Sigmoid colon (tissue), 7 donors: ENCODE measurements around the gene MAP3K7. TPM values are rescaled to one million over a fixed set of nuclear protein-coding genes. Genes with fewer than 3 reads are reported as not detected.

Experiments used
- DNase-seq: peaks from one replicate; pipeline ENCODE4 v3.0.0-alpha.2; 2019
- H3K27ac ChIP-seq, 4 donors: fragments of 200-600 bp; sonication (generic); one replicate each; pipeline ENCODE4 v1.5.1; 2016 to 2019; ENCODE audit warnings: mild to moderate bottlenecking in 1 of 4
- H3K27me3 ChIP-seq, 3 donors: fragments of 200-600 bp; sonication (generic); one replicate each; pipeline ENCODE4 v1.5.1; 2019; ENCODE audit warnings: mild to moderate bottlenecking in 1 of 3
- H3K36me3 ChIP-seq, 4 donors: fragments of 200-600 bp; sonication (generic); one replicate each; pipeline ENCODE4 v1.5.1; 2016 to 2019
- H3K4me1 ChIP-seq, 4 donors: fragments of 200-600 bp; sonication (generic); one replicate each; pipeline ENCODE4 v1.5.1; 2017 to 2019
- H3K4me3 ChIP-seq, 4 donors: fragments of 200-600 bp; sonication (generic); one replicate each; pipeline ENCODE4 v1.5.1; 2017 to 2019; ENCODE audit warnings: mild to moderate bottlenecking in 2 of 4, moderate library complexity in 1 of 4
- H3K9me3 ChIP-seq, 4 donors: fragments of 200-600 bp in 3 of 4; sonication (generic) in 3 of 4; one replicate each; pipeline versions ENCODE4 v1.5.1 to v1.6.1; 2013 to 2019
- EP300 ChIP-seq, 4 donors: sonication (generic); formaldehyde crosslinking; IDR thresholded peaks; one replicate each; pipeline ENCODE4 v1.6.1; 2017; ENCODE audit warnings: antibody characterized with exemption in 4 of 4
- POLR2A ChIP-seq, 2 donors: fragments of 450-650 bp; IDR thresholded peaks; one replicate each; pipeline ENCODE4 v1.6.1; 2016; ENCODE audit warnings: antibody characterized with exemption in 2 of 2, mild to moderate bottlenecking in 2 of 2, moderate library complexity in 2 of 2
- POLR2AphosphoS5 ChIP-seq, 4 donors: sonication (generic); formaldehyde crosslinking; IDR thresholded peaks; one replicate each; pipeline ENCODE4 v1.6.1; 2017; ENCODE audit warnings: antibody characterized with exemption in 4 of 4
- WGBS, 2 donors: extraction: QIAGEN DNeasy Blood & Tissue Kit; methylation state at CpG; one replicate each; pipeline ENCODE4 v1.1.7; 2013; 5-methylcytosine and 5-hydroxymethylcytosine counted together
- intact Hi-C: fragments of 100-400 bp; cut with DNase I; formaldehyde crosslinking; loops from one replicate; pipeline ENCODE4 v1.15.1; 2023
- polyA plus RNA-seq, 3 donors: library from polyadenylated mRNA; stranded (reverse); fragments of 200-250 nt; gene quantifications; one replicate each; pipeline ENCODE4 v1.2.3, GENCODE V29; 2013
- total RNA-seq, 4 donors: library from RNA; depleted of rRNA; stranded (reverse); fragments of >200 nt; gene quantifications; one replicate each; pipeline ENCODE4 v1.1.0, GENCODE V29; 2016
- TF ChIP-seq, protein P1 (sequence below), 4 experiments: fragments of 450-650 bp in 3 of 4; fragments of 200-600 bp in 1 of 4; IDR thresholded peaks; one replicate each; pipeline ENCODE4 v1.5.1; 2016 to 2019; ENCODE audit warnings: antibody characterized with exemption in 4 of 4, mild to moderate bottlenecking in 3 of 4, moderate library complexity in 2 of 4
- donor health status: healthy with polysubstance abuse.
- donor health status: Bipolar disorder and iron deficiency.
- donor health status: healthy.

The MAP3K7 gene
- total and polyA plus RNA-seq, 7 donors: 7.9 to 25.3 (median 21.2) TPM

DNA sequence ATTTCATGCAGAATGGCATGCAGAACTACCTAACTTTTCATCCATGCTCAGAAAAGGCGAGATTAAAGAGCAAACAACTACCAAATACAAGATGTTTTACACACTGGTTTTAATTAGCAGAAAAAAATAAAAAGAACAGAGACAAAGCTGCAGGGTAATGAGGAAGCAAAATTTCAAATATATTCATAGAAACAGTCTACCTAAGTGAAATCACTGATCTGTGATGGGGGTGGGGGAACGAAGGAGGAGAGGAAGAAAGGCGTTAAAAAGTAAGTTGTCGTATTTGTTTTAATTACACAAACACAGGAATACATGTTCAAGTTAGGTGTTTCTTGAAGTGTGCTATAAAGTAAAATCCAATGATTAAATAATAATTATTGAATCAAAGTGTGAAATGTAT lies 42.1 kb downstream of the MAP3K7 start:
- Histone ChIP-seq H3K9me3 (no peaks in the 10 kb centered on the region), H3K27ac (no peak overlapping the region), H3K4me1 (no peaks in the 10 kb centered on the region), H3K27me3 (no peaks in the 10 kb centered on the region), H3K36me3 (peaks cover 4 to 93% (median 22%) of the 10 kb centered on the region in 4 donors), H3K4me3 (no peak overlapping the region)
- no peak for DNase-seq
- WGBS, 2 donors: 76 to 96% methylated on average over 4 of the region's 4 CpGs
- intact Hi-C loops: no loop called here
- no peak for TF ChIP-seq EP300 (IDR thresholded peaks at IDR 0.05)
- TF ChIP-seq POLR2A (IDR thresholded peaks at IDR 0.05): no peak
- TF ChIP-seq POLR2AphosphoS5 (IDR thresholded peaks at IDR 0.05): no peak
- TF ChIP-seq, protein P1, sequence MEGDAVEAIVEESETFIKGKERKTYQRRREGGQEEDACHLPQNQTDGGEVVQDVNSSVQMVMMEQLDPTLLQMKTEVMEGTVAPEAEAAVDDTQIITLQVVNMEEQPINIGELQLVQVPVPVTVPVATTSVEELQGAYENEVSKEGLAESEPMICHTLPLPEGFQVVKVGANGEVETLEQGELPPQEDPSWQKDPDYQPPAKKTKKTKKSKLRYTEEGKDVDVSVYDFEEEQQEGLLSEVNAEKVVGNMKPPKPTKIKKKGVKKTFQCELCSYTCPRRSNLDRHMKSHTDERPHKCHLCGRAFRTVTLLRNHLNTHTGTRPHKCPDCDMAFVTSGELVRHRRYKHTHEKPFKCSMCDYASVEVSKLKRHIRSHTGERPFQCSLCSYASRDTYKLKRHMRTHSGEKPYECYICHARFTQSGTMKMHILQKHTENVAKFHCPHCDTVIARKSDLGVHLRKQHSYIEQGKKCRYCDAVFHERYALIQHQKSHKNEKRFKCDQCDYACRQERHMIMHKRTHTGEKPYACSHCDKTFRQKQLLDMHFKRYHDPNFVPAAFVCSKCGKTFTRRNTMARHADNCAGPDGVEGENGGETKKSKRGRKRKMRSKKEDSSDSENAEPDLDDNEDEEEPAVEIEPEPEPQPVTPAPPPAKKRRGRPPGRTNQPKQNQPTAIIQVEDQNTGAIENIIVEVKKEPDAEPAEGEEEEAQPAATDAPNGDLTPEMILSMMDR (IDR thresholded peaks at IDR 0.05): no peak

DNA sequence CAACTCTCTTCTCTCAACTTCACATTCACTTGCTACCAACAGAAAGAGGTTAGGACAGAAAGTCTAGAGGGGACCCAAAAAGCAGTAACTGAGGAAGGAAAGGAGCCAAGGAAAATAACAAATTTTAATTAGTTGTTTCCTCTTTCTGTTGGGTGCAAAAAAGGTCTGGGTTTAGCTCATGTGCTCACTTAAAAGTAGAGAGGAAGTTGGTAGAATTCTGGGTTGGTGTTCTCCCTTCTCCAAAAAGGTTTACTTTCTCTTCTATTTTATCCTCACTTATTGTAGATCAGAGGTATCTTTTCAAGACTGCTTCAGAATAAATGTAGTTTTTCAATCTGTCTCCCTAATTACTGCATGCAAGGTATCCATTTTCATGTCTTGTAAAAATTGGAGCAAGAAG lies 42.8 kb downstream of the MAP3K7 start:
- Histone ChIP-seq H3K36me3 (peaks cover 4 to 86% (median 22%) of the 10 kb centered on the region in 4 donors), H3K4me3 (no peak overlapping the region), H3K27ac (no peak overlapping the region), H3K4me1 (no peaks in the 10 kb centered on the region), H3K9me3 (no peaks in the 10 kb centered on the region), H3K27me3 (no peaks in the 10 kb centered on the region)
- intact Hi-C loops: no loop called here
- TF ChIP-seq, protein P1 (IDR thresholded peaks at IDR 0.05): no peak
- TF ChIP-seq POLR2A (IDR thresholded peaks at IDR 0.05) (no peak), EP300 (IDR thresholded peaks at IDR 0.05) (no peak), POLR2AphosphoS5 (IDR thresholded peaks at IDR 0.05) (no peak)
- DNase-seq: no peak

DNA sequence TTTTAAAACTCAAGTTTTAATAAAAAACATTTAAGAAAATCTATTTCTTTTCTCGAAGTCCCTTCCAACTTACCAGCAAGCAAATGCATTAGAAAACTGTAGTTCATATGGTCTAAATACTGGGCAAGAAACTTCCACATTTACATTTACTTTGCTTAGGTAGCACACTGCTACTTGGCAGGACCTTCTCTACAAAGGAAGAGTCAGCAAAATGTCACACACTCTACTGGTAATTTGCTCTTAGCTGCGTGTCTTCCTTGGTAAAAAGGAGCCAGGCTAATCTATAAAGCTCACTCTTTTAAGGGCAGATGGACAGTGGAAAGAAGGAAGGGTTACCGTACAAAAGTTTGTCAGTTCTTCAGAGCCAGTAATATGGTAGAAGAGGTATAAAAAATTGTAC lies 45.7 kb downstream of the MAP3K7 start:
- H3K36me3 ChIP-seq: peaks cover 0 to 65% (median 11%) of the 10 kb centered on the region in 4 donors

DNA sequence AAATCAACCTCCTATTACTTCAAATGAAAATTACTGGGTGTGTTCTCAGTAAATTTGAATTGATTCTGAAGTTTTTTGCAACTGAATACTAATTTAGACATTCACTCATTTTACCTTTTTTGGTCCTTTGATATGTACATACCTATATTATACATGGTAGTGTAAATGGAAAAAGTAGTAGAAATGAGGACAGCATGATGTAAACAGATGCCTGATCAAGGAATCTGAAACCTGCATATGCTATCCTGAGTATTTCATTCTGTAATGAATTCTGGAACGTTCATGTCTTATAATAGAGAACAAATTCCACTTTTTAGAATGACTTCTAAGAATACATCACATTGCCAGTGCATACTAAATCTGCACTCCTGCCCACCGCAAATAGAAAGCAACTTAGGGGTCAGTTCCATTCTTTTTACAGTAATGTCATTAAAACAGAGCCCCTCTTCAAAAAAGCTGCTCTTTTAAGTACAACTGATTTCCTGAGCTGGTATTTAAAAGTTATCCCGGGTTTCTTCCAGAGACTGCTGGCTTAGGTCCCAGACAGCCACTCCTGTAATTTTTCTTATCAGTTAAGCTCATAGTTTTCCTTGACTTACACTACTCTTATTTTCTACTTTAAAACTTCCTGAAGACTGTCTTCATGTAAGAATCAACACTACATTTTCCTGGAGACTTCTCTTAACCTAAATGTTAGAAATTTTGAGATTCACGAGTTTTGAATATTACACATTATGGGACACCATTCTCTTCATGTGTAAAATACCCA lies 48.4 kb downstream of the MAP3K7 start:
- Histone ChIP-seq H3K36me3 (peaks cover 0 to 61% (median 0%) of the 10 kb centered on the region in 4 donors), H3K4me3 (no peak overlapping the region), H3K4me1 (no peaks in the 10 kb centered on the region), H3K27me3 (no peaks in the 10 kb centered on the region), H3K27ac (no peak overlapping the region), H3K9me3 (no peaks in the 10 kb centered on the region)
- TF ChIP-seq, protein P1 (IDR thresholded peaks at IDR 0.05): no peak
- no peak for TF ChIP-seq POLR2AphosphoS5 (IDR thresholded peaks at IDR 0.05)
- no peak for TF ChIP-seq EP300 (IDR thresholded peaks at IDR 0.05)
- TF ChIP-seq POLR2A (IDR thresholded peaks at IDR 0.05): no peak
- DNase-seq: no peak
- intact Hi-C loops: no loop called here
- 18 to 52% methylated on average over 4 of the region's 4 CpGs for WGBS, 2 donors

More for the DNA sequence above, 45.7 kb downstream of the MAP3K7 start:
- H3K4me3 ChIP-seq: no peak overlapping the region
- TF ChIP-seq EP300 (IDR thresholded peaks at IDR 0.05) (no peak), POLR2AphosphoS5 (IDR thresholded peaks at IDR 0.05) (no peak), POLR2A (IDR thresholded peaks at IDR 0.05) (no peak)
- TF ChIP-seq, protein P1 (IDR thresholded peaks at IDR 0.05): no peak
- H3K4me1 ChIP-seq: no peaks in the 10 kb centered on the region
- no peaks in the 10 kb centered on the region for H3K27me3 ChIP-seq
- intact Hi-C loops: no loop called here
- no peak overlapping the region for H3K27ac ChIP-seq
- no peaks in the 10 kb centered on the region for H3K9me3 ChIP-seq
- 96 to 98% methylated on average over 3 of the region's 3 CpGs for WGBS, 2 donors
- DNase-seq: no peak
